IPS-NIHi11 (cell line): ENCODE data around the gene ERN2.

Experiments used
- DNase-seq: peaks from one replicate; pipeline ENCODE4 v3.0.0; 2012; ENCODE audit warnings: mixed read lengths, low spot score

The ERN2 gene

DNA sequence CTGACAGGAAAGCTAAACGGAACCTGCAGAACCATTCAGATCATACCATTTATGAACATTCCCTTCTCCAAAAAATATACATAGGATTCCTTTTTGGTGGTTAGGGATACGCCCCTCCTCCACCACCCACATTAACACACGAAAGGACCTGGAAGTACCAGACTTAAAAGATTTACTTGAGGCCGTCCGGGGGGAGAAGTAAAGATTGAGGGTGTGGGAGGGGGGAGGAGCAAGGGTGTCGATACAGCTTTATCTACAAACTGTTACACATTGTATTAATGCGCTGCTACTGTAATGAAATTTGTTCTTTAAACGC lies 72.4 kb downstream of the ERN2 start:
- DNase-seq, result peak; percentile 39
